Omental fat pad (tissue), 4 donors: ENCODE results near the gene ANTKMT. TPM values are rescaled to one million over a fixed set of nuclear protein-coding genes. Genes with fewer than 3 reads are reported as not detected.

Source experiments
- ATAC-seq: fragments of 150-250 bp; one replicate; pipeline ENCODE4 v1.9.1; 2016; ENCODE audit warnings: mild to moderate bottlenecking, moderate library complexity; ENCODE audit not compliant: low FRiP score
- DNase-seq: peaks from one replicate; pipeline ENCODE4 v3.0.0-alpha.2; 2019; ENCODE audit warnings: low spot score
- CTCF ChIP-seq, 3 donors: fragments of 450-650 bp; IDR thresholded peaks; one replicate each; pipeline ENCODE4 v1.5.1; 2016 to 2017; ENCODE audit warnings: antibody characterized with exemption in 3 of 3, mild to moderate bottlenecking in 3 of 3, moderate library complexity in 2 of 3
- total RNA-seq, 4 donors: library from RNA; depleted of rRNA; stranded (reverse); fragments of >200 nt; gene quantifications; one replicate each; pipeline ENCODE4 v1.1.0, GENCODE V29; 2016

The ANTKMT gene
- total RNA-seq = 10 to 100 TPM; 21.9 to 45.4 (median 36.2) TPM

GRCh38 chr16:720990-721764 lies at the start of gene ANTKMT:
ANTKMT (plus strand) TSS chr16:721146; CDS start chr16:721275, 129 bp downstream.
- peak; percentile 40 for DNase-seq
- no peak for TF ChIP-seq CTCF (IDR thresholded peaks at IDR 0.05)
- peak; percentile 80 for ATAC-seq

- DNase-seq (no peak), ATAC-seq (no peak)
Observed at GRCh38 chr16:671353-672131, 49.4 kb upstream of the ANTKMT start.

GRCh38 chr16:672371-672770 lies 48.6 kb upstream of the ANTKMT start:
- ATAC-seq = no peak

More at GRCh38 chr16:671353-672131, 49.4 kb upstream of the ANTKMT start:
- no peak for TF ChIP-seq CTCF (IDR thresholded peaks at IDR 0.05)

GRCh38 chr16:672851-673250 lies 48.1 kb upstream of the ANTKMT start:
- no peak for ATAC-seq
- no peak for TF ChIP-seq CTCF (IDR thresholded peaks at IDR 0.05)
- DNase-seq = no peak

More at GRCh38 chr16:672371-672770, 48.6 kb upstream of the ANTKMT start:
- DNase-seq = no peak
- no peak for TF ChIP-seq CTCF (IDR thresholded peaks at IDR 0.05)

GRCh38 chr16:673399-673991 lies 47.5 kb upstream of the ANTKMT start:
- no peak for DNase-seq
- ATAC-seq = no peak
- no peak for TF ChIP-seq CTCF (IDR thresholded peaks at IDR 0.05)

GRCh38 chr16:674214-674881 lies 46.6 kb upstream of the ANTKMT start:
- no peak for DNase-seq
- ATAC-seq = no peak
- no peak for TF ChIP-seq CTCF (IDR thresholded peaks at IDR 0.05)
